ENCODE results near the gene LRCH1. TPM values are rescaled to one million over a fixed set of nuclear protein-coding genes. Genes with fewer than 3 reads are reported as not detected.

Gene LRCH1
- total RNA-seq, 4 donors from 2014 or later: 5.2 to 30.7 (median 17.1) TPM

DNA sequence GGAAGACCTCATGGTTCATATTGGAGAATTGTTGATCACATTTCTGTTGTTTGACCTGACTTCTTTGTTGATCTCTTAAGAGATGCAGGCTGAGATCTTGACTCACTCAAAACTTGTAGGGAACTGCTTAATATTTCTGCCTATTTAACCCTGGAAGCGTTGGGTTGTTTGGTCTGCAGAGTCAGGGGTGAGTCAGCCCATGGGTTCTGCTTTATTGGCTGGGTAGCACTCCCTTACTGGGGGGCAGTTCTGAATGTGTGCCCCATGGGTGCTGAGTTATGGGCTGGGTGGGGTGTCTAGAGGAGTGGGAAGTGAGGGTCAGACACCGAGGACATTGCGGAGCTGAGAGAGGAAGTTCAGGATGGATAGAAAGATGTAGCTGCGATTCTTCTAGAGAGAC, 87.9 kb downstream of the LRCH1 start:
- Histone ChIP-seq H3K9me3 (no peaks in the 10 kb centered on the region), H3K4me1 (peaks cover 12 to 58% (median 18%) of the 10 kb centered on the region in 4 donors), H3K4me3 (no peak overlapping the region), H3K27ac (peak overlapping the region; percentile 11 to 57 (median 18)), H3K27me3 (no peaks in the 10 kb centered on the region), H3K36me3 (no peaks in the 10 kb centered on the region)
- TF ChIP-seq POLR2A (IDR thresholded peaks at IDR 0.05): no peak
- TF ChIP-seq, protein P1, sequence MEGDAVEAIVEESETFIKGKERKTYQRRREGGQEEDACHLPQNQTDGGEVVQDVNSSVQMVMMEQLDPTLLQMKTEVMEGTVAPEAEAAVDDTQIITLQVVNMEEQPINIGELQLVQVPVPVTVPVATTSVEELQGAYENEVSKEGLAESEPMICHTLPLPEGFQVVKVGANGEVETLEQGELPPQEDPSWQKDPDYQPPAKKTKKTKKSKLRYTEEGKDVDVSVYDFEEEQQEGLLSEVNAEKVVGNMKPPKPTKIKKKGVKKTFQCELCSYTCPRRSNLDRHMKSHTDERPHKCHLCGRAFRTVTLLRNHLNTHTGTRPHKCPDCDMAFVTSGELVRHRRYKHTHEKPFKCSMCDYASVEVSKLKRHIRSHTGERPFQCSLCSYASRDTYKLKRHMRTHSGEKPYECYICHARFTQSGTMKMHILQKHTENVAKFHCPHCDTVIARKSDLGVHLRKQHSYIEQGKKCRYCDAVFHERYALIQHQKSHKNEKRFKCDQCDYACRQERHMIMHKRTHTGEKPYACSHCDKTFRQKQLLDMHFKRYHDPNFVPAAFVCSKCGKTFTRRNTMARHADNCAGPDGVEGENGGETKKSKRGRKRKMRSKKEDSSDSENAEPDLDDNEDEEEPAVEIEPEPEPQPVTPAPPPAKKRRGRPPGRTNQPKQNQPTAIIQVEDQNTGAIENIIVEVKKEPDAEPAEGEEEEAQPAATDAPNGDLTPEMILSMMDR (IDR thresholded peaks at IDR 0.05): no peak
- TF ChIP-seq EP300 (IDR thresholded peaks at IDR 0.05; ENCODE audit: low read depth): no peak
- TF ChIP-seq POLR2AphosphoS5 (IDR thresholded peaks at IDR 0.05): no peak
- intact Hi-C loops (cut with DNase I; ENCODE audit: low total_unique reads) (no loop called here), in situ Hi-C loops (cut with MboI; ENCODE audit: low pct_ligation_motif_present in 1 of 4, low pct_unique_long_range_greater_than_20kb in 1 of 4, low sequenced_read_pairs in 3 of 4) (no loop called here)
- no peak for DNase-seq
- 78 to 91% methylated on average over 4 of the region's 4 CpGs for WGBS, 2 donors (ENCODE audit: low coverage in 1 of 2)

DNA sequence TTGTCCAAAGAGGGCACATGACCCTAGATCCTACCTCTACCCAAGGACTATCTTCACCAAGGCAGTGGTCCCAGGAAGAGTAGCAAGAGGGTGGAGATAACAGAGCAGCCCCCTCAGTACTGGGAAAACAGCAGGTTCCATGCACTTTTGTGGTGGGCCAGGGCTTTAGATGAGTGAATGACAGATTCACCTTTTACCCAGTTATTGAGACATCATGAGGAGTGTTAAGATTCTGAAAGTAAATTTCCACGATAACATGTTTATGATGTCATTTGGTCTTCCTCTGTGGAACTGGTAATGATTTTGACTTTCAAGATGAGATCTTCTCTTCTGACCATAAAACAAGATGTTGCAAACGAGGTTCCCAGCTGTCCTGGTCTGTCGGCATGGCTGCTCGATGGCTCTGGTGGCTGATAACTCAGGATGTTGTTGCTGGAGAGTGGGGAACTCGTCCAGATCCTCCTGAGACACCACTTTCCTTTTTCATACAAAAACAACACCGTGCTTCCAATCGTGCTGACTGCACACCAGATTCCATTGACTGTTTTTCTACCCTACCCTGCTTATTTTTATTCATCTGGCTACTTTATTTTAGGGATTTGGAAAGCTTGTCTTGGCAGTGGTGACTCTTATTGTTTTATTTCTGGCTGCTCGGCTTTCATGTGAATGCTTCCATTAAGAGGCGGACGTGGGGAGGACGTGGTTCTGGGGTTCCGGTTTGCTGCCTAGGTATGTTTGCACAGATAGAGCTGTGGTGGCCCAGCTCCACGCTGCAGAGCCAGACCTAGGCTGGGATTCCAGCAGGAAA, 88.5 kb downstream of the LRCH1 start:
- intact Hi-C loops (cut with DNase I; ENCODE audit: low total_unique reads): no loop called here
- in situ Hi-C loops (cut with MboI; ENCODE audit: low pct_ligation_motif_present in 1 of 4, low pct_unique_long_range_greater_than_20kb in 1 of 4, low sequenced_read_pairs in 3 of 4): no loop called here
- Histone ChIP-seq H3K27me3 (no peaks in the 10 kb centered on the region), H3K4me3 (no peak overlapping the region), H3K4me1 (peaks cover 12 to 62% (median 18%) of the 10 kb centered on the region in 4 donors), H3K9me3 (no peaks in the 10 kb centered on the region), H3K27ac (peak overlapping the region; percentile 11 to 57 (median 18)), H3K36me3 (no peaks in the 10 kb centered on the region)
- 67% methylated on average over 1 to 13 of the region's 13 CpGs for WGBS, 2 donors (ENCODE audit: low coverage in 1 of 2)
- DNase-seq: no peak
- TF ChIP-seq, protein P1 (IDR thresholded peaks at IDR 0.05): no peak
- no peak for TF ChIP-seq POLR2A (IDR thresholded peaks at IDR 0.05)
- TF ChIP-seq EP300 (IDR thresholded peaks at IDR 0.05; ENCODE audit: low read depth): no peak
- no peak for TF ChIP-seq POLR2AphosphoS5 (IDR thresholded peaks at IDR 0.05)

DNA sequence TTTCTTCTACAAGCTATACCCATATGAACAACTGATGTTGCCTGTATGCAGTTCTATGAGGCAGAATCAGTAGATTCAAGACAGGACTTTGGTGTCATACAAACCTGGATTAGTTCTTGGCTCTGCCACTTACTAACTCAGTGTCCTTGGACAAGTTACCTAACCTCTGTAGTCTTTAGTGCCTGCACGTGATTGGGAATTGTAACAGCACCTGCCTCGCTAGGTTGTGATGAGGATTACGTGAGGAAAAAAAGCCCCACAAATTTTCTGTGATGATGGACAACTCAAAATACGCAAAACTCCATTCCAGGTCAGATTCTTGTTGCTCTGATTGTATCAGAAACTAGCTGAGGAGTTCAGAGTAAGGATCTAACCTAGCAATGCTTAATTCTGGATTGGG, 89.3 kb downstream of the LRCH1 start:
- 94 to 100% methylated on average over 2 to 4 of the region's 4 CpGs for WGBS, 2 donors (ENCODE audit: low coverage in 1 of 2)
- H3K4me1 ChIP-seq: peaks cover 12 to 64% (median 18%) of the 10 kb centered on the region in 4 donors
- H3K27me3 ChIP-seq: no peaks in the 10 kb centered on the region
- in situ Hi-C loops (cut with MboI; ENCODE audit: low pct_ligation_motif_present in 1 of 4, low pct_unique_long_range_greater_than_20kb in 1 of 4, low sequenced_read_pairs in 3 of 4) (no loop called here), intact Hi-C loops (cut with DNase I; ENCODE audit: low total_unique reads) (no loop called here)
- DNase-seq: no peak
- TF ChIP-seq POLR2AphosphoS5 (IDR thresholded peaks at IDR 0.05) (no peak), EP300 (IDR thresholded peaks at IDR 0.05; ENCODE audit: low read depth) (no peak), POLR2A (IDR thresholded peaks at IDR 0.05) (no peak)
- TF ChIP-seq, protein P1 (IDR thresholded peaks at IDR 0.05): no peak
- H3K9me3 ChIP-seq: no peaks in the 10 kb centered on the region
- peak overlapping the region in 2 of 4 donors; percentile 13 to 57 for H3K27ac ChIP-seq
- H3K4me3 ChIP-seq: no peak overlapping the region
- H3K36me3 ChIP-seq: no peaks in the 10 kb centered on the region

DNA sequence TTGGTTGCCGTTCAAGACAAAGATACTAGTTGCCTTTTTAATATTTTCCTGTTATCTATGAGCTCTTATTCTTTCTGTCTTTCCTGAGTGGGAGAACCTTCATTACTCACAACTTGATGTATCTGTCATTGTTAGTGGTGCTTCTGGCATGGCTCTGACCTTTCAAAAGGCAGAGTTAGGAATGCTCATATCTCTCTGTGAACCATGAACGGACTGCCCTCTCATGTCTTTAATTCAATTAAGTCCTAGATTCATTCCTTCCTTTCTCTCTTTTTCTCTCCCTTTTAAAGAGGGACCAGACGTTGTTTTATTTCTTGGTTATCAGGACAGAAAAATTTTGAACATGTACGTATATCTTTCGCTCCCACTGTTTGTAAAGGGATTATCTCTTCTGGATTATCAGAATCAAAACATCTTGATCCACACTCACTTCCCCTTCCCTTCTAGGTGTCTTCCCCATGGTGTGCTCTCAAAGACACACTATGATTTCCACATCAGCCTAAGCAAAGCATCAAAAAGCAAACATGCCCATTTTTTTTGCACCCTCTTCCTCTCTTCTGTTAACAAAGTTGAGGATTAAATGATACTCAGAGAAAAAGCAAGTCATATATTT, 90.3 kb downstream of the LRCH1 start:
- in situ Hi-C loops (cut with MboI; ENCODE audit: low pct_ligation_motif_present in 1 of 4, low pct_unique_long_range_greater_than_20kb in 1 of 4, low sequenced_read_pairs in 3 of 4): no loop called here
- no peaks in the 10 kb centered on the region for H3K36me3 ChIP-seq
- intact Hi-C loops (cut with DNase I; ENCODE audit: low total_unique reads): no loop called here
- H3K4me1 ChIP-seq: peaks cover 12 to 74% (median 24%) of the 10 kb centered on the region in 4 donors
- peak overlapping the region in 1 of 4 donors; percentile 16 for H3K27ac ChIP-seq
- H3K4me3 ChIP-seq: no peak overlapping the region
- H3K9me3 ChIP-seq: no peaks in the 10 kb centered on the region
- WGBS, 2 donors (ENCODE audit: low coverage in 1 of 2): 68 to 75% methylated on average over 5 of the region's 5 CpGs
- DNase-seq: no peak
- TF ChIP-seq POLR2A (IDR thresholded peaks at IDR 0.05) (no peak), POLR2AphosphoS5 (IDR thresholded peaks at IDR 0.05) (no peak), EP300 (IDR thresholded peaks at IDR 0.05; ENCODE audit: low read depth) (no peak)
- TF ChIP-seq, protein P1 (IDR thresholded peaks at IDR 0.05): no peak
- no peaks in the 10 kb centered on the region for H3K27me3 ChIP-seq

Data from transverse colon (tissue), 4 donors.